ENCODE measurements around the gene SMAD3. TPM values are rescaled to one million over a fixed set of nuclear protein-coding genes. Genes with fewer than 3 reads are reported as not detected.

SMAD3 gene
- total RNA-seq, 1 donor, result 67.8 TPM

DNA sequence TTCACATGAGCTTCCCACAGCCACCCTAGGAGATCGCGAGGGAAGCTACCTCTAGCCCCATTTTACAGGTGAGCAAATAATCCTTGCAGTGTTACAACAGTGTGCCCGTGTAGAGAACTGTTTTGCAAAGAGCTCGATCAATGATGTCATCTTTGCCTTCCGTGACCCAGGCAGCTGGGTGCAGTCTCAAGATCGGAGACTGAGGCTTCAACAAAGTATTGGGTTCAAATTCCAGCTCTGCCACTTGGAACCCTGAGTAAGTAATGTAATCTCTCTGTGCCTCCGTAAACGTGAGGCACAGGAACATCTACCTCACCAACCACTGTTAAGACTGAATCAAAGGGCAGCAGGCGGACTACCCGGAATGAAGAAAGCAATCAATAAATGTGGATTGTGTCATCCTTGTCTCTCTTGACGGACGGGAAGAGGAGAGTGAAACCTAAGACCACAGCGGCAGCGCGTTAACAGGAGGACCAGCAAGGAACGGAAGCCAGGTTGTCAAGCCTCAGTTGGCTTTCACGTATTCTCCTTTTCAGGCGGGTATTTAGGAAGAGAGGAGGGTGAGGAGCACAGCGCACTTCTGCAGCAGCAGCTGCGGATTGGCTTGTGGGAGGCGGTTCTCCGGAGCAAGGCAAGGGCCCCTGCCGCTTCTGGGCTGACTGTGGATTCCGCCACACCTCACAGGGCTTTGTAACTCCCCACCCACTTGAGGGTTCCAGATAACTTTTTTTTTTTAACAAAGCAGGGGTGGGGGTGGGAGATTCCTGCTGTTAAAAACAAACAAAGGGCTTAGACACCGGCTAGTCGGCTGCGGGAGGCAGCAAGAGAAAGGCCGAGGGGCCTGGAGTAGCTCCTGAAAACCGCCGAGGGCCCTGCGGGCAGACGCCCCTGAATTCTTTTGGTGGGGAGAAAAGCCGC is 1.5 kb upstream of the SMAD3 start:
- DNase-seq (ENCODE audit: low read depth), result peak; percentile 73
- no peak for TF ChIP-seq CTCF (IDR thresholded peaks at IDR 0.05; ENCODE audit: insufficient read depth, low read depth, low read length)
- H3K4me3 ChIP-seq (ENCODE audit: low read depth, low read length), result peak overlapping the region; percentile 98

DNA sequence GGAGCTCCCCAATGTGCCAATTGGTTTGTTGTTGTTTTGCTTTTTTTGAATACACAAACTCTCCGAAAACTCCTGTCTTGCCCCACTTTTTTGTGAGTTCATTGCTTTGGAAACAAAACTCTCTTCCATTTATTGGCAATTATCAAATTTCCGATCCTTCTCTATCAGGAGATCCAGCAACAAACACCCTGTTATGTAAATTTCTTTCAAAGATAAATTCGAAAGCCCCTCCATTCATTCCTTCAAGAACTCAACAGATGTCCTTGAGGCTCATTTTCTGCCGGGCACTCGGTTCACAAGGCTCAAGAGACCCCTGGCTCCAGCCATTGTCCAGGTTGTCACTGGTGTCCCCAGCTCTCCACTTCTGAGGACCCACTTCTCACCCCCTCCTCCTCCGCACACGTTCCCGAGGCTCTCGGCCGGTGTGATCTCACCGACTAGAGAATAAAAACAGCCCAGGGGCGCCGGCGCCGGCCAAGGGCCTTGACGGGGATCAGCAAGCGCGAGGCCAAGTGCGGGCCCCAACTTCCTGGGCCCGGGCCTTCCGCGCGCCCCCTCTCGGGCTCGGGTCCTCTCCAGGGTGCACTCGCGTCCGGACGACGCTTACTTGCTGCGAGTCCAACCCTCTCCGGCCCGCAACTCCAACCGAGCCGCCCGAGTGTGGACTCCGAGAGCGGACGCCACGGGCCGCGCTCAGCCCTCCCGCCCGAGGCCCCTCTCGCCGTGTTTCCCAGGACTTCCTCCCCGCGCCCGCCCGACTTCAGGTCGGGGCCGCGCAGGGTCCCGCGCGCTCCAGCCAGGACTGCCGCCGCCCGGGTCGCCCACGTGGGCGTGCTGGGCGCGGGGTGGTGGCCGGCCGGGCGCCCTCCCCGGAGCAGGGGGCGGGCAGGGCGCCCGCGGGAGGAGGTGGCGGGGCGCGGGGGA is 533 bp upstream of the SMAD3 start:
- peak overlapping the region; percentile 98 for H3K4me3 ChIP-seq (ENCODE audit: low read depth, low read length)
- no peak for DNase-seq (ENCODE audit: low read depth)
- TF ChIP-seq CTCF (IDR thresholded peaks at IDR 0.05; ENCODE audit: insufficient read depth, low read depth, low read length), result no peak

DNA sequence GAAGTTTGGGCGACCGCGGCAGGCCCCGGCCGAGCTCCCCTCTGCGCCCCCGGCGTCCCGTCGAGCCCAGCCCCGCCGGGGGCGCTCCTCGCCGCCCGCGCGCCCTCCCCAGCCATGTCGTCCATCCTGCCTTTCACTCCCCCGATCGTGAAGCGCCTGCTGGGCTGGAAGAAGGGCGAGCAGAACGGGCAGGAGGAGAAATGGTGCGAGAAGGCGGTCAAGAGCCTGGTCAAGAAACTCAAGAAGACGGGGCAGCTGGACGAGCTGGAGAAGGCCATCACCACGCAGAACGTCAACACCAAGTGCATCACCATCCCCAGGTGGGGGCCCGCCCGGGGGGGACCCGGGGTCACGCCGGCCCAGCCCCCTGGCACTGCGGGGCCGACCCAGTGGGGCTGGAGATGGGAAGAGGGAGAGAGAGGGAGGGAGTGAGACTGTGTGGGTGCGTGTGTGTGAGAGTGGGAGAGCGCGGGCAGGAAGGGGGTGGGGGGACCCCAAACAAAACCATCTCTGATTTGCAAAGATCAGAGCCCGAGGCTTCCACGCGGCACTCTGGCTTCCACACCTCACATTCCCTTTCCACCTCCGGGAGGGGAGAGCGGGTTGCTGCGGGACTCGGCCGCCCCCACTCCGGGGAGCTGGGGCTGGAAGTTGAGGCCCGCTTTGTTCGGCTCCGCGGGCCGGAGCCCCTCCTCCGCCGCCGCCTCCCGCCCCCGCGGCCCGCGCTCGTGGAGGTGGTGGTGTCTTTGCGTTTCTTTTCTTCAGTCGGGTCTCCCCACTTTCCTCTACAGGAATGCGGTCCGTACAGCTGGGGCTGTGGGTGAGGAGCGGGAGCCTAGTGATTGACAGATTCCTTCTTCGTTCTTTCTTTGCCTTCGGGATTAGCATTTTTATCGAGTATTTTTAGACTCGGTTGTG is 898 bp downstream of the SMAD3 start:
- DNase-seq (ENCODE audit: low read depth), result no peak
- peak overlapping the region; percentile 98 for H3K4me3 ChIP-seq (ENCODE audit: low read depth, low read length)
- no peak for TF ChIP-seq CTCF (IDR thresholded peaks at IDR 0.05; ENCODE audit: insufficient read depth, low read depth, low read length)

GRCh38 chr15:67066959-67067853 is 1.8 kb downstream of the SMAD3 start:
- peak; percentile 65 for DNase-seq (ENCODE audit: low read depth)
- H3K4me3 ChIP-seq (ENCODE audit: low read depth, low read length), result peak overlapping the region; percentile 98
- no peak for TF ChIP-seq CTCF (IDR thresholded peaks at IDR 0.05; ENCODE audit: insufficient read depth, low read depth, low read length)

GRCh38 chr15:67067930-67068551 is 2.6 kb downstream of the SMAD3 start:
- no peak for DNase-seq (ENCODE audit: low read depth)
- TF ChIP-seq CTCF (IDR thresholded peaks at IDR 0.05; ENCODE audit: insufficient read depth, low read depth, low read length), result no peak

More at GRCh38 chr15:67067930-67068551, 2.6 kb downstream of the SMAD3 start:
- H3K4me3 ChIP-seq (ENCODE audit: low read depth, low read length), result peak overlapping the region; percentile 98
